Astrocyte of the spinal cord (primary cell): ENCODE results near the gene ASTN2.
A peak's percentile ranks its signal among the peaks of the same experiment; 100 is the strongest.

Experiments used
- DNase-seq: peaks from one replicate; pipeline ENCODE4 v3.0.0; 2011; ENCODE audit warnings: low read depth, low spot score
- H3K4me3 ChIP-seq: 2 replicates; pipeline ENCODE4 v1.5.1; 2011; ENCODE audit warnings: low read depth, mild to moderate bottlenecking, low read length, moderate library complexity
- in situ Hi-C: cut with HindIII; loops from 2 replicates; pipeline ENCODE4 v1.10.0; 2017; ENCODE audit warnings: low sequenced_read_pairs
- TF ChIP-seq, protein P1 (sequence below): IDR thresholded peaks from 2 replicates; pipeline ENCODE4 v1.5.1; 2012; ENCODE audit warnings: low read depth, mild to moderate bottlenecking, low read length, inconsistent platforms

The ASTN2 gene

GRCh38 chr9:116387934-116388698, 1026.7 kb downstream of the ASTN2 start:
- in situ Hi-C loops: no loop called here
- H3K4me3 ChIP-seq: no peak overlapping the region
- TF ChIP-seq, protein P1, sequence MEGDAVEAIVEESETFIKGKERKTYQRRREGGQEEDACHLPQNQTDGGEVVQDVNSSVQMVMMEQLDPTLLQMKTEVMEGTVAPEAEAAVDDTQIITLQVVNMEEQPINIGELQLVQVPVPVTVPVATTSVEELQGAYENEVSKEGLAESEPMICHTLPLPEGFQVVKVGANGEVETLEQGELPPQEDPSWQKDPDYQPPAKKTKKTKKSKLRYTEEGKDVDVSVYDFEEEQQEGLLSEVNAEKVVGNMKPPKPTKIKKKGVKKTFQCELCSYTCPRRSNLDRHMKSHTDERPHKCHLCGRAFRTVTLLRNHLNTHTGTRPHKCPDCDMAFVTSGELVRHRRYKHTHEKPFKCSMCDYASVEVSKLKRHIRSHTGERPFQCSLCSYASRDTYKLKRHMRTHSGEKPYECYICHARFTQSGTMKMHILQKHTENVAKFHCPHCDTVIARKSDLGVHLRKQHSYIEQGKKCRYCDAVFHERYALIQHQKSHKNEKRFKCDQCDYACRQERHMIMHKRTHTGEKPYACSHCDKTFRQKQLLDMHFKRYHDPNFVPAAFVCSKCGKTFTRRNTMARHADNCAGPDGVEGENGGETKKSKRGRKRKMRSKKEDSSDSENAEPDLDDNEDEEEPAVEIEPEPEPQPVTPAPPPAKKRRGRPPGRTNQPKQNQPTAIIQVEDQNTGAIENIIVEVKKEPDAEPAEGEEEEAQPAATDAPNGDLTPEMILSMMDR: no peak

DNA sequence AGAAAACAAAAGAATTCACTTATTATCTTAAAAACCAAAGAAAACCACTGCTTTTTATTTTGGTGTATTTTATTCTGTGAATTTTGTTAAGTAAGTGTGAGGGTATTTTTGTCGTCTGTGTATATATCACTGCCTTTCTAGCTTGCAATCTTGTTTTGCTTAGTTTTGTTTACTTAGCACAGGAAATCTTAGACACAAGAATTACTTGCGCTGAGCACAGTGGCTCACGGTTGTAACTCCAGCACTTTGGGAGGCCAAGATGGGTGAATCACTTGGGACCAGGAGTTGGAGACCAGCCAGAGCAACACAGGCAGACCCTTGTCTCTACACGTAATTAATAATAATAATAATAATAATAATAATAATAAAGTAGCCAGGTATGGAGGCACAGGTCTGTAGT, 1030.9 kb downstream of the ASTN2 start:
- TF ChIP-seq, protein P1: no peak
- DNase-seq: peak; percentile 19
- H3K4me3 ChIP-seq: no peak overlapping the region
- in situ Hi-C loops: no loop called here

More at GRCh38 chr9:116387934-116388698, 1026.7 kb downstream of the ASTN2 start:
- no peak for DNase-seq

GRCh38 chr9:116383133-116383532, 1031.7 kb downstream of the ASTN2 start:
- no peak overlapping the region for H3K4me3 ChIP-seq
- in situ Hi-C loops: no loop called here
- DNase-seq: no peak
- TF ChIP-seq, protein P1: no peak

GRCh38 chr9:116382053-116382452, 1032.8 kb downstream of the ASTN2 start:
- DNase-seq: no peak
- H3K4me3 ChIP-seq: no peak overlapping the region
- in situ Hi-C loops: no loop called here
- TF ChIP-seq, protein P1: no peak

DNA sequence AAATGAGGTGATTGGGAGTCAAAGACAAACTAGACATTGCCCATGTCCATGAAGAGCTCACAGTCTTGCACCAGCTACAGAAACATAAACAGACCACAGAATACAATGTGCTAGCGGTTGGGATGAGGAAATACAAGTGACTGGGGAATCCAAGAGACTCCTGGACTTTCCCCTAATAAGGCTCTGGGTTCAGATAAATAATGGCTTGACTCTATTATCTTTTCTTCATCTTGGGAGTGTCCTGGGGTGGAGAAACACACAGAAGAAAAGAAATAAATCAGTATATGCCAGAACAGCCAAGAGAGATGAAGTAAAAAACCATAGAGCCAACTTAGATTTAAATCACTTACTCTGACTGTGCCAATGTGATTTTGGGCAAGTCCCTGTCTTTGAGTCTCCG, 1033.5 kb downstream of the ASTN2 start:
- in situ Hi-C loops: no loop called here
- no peak overlapping the region for H3K4me3 ChIP-seq
- TF ChIP-seq, protein P1: no peak
- DNase-seq: no peak

- no peak overlapping the region for H3K4me3 ChIP-seq
- TF ChIP-seq, protein P1: no peak
- in situ Hi-C loops: no loop called here
- no peak for DNase-seq
These were observed 1034.3 kb downstream of the ASTN2 start for GRCh38 chr9:116380496-116380995.
